ENCODE results near the gene TPBGL. TPM values are rescaled to one million over a fixed set of nuclear protein-coding genes. Genes with fewer than 3 reads are reported as not detected.

Gene TPBGL
- total RNA-seq, 1 experiment from 2014 or later: 0.41 TPM

DNA sequence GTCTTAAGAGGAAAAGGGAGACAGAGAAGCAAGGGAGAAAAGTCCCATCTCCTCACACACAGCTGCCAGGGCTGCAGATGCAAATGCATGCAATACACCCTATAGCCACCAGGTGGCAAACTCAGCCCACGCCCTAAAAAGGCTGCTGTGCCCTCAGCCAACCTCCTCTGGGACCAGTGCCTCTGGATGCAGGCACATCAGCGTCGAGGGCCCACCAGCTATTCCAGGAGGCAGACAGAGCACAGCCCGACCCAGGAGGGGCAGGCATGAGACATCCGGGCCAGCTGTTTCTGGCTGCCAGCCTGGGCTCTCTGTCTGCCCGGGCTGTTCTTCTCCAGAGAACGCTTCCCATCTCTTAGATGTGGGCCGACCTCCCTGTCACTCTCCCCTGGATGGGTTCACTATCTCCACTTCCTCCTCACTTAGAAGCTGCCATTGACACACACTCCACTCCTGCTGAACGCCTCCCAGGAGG lies 39.7 kb downstream of the TPBGL start:
- peak; percentile 85 for DNase-seq (ENCODE audit: low spot score)
- intact Hi-C loops (cut with micrococcal nuclease; ENCODE audit: unreplicated experiment): loop anchor here (1.0 to 2.0 kb wide), 2 partner anchors 104 to 253 kb away; no protein-coding TSS in a partner anchor
- Histone ChIP-seq H3K27me3 (replicated peaks; ENCODE audit: insufficient read depth, low read depth, low read length, poor library complexity) (no peaks in the 10 kb centered on the region), H3K36me3 (ENCODE audit: insufficient read depth, low read length, poor library complexity, severe bottlenecking) (peaks cover 2% of the 10 kb centered on the region), H3K4me1 (ENCODE audit: insufficient read depth, low read length, poor library complexity, severe bottlenecking) (no peaks in the 10 kb centered on the region), H3K27ac (ENCODE audit: low read depth, low read length, poor library complexity, severe bottlenecking) (no peak overlapping the region), H3K9me3 (ENCODE audit: low read depth, low read length, poor library complexity, severe bottlenecking) (no peaks in the 10 kb centered on the region), H3K4me3 (ENCODE audit: low read depth, low read length, poor library complexity, severe bottlenecking) (no peak overlapping the region)
- ChIA-PET POLR2A (ENCODE audit: low non-redundant PET) (no interaction called here), CTCF (interaction anchor here (0.6 to 1.9 kb wide), 9 partner anchors 9 to 246 kb away, joined by 3 to 11 read pairs (median 5); partner anchors contain the start of gene GDPD5)
- no peak for TF ChIP-seq EZH2 (IDR thresholded peaks at IDR 0.05; ENCODE audit: borderline replicate concordance, low read depth, low read length, poor library complexity, severe bottlenecking)
- peak; percentile 98 for TF ChIP-seq CTCF (conservative IDR thresholded peaks at IDR 0.05; ENCODE audit: low read depth, low read length)
- no TSS peak for BruUV-seq (replicated peaks)

DNA sequence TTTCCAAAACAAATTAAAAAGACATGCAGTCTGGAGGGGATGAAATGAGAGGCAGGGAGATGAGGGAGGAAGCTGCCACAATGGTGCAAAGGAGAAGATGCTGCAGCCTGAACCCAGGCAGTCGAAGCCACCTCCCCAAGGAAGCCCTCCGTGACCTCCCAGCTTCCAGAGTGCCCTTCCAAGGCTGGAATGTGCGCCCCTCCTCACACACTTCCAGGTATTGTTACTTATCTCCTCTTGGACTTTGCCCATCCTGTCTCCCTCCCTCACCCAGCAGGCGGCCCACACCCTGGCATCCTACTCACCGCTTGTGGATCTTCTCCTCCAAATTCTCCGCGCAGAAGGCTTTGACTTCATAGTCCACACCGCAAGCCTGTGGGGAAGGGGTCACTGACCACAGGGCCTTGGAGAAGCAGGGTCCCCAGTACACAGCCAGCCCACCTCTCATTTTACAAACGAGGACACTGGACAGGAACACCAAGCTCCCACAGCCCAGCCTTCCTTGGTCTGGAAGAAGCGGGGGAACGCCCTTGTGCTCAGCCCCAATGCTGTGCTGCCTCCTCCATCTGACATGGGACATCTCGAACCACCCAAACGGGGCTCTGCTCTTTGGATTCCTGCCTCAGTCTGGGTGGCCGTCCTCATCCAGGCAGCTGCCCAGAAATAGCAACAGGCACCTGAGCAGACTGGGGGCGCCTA lies 40.3 kb downstream of the TPBGL start:
- Histone ChIP-seq H3K9me3 (ENCODE audit: low read depth, low read length, poor library complexity, severe bottlenecking) (no peaks in the 10 kb centered on the region), H3K36me3 (ENCODE audit: insufficient read depth, low read length, poor library complexity, severe bottlenecking) (peaks cover 2% of the 10 kb centered on the region), H3K27me3 (replicated peaks; ENCODE audit: insufficient read depth, low read depth, low read length, poor library complexity) (no peaks in the 10 kb centered on the region), H3K4me1 (ENCODE audit: insufficient read depth, low read length, poor library complexity, severe bottlenecking) (no peaks in the 10 kb centered on the region), H3K27ac (ENCODE audit: low read depth, low read length, poor library complexity, severe bottlenecking) (no peak overlapping the region), H3K4me3 (ENCODE audit: low read depth, low read length, poor library complexity, severe bottlenecking) (no peak overlapping the region)
- intact Hi-C loops (cut with micrococcal nuclease; ENCODE audit: unreplicated experiment): loop anchor here (1.0 to 2.0 kb wide), 2 partner anchors 103 to 252 kb away; no protein-coding TSS in a partner anchor
- no peak for DNase-seq (ENCODE audit: low spot score)
- TF ChIP-seq CTCF (conservative IDR thresholded peaks at IDR 0.05; ENCODE audit: low read depth, low read length) (no peak), EZH2 (IDR thresholded peaks at IDR 0.05; ENCODE audit: borderline replicate concordance, low read depth, low read length, poor library complexity, severe bottlenecking) (no peak)
- ChIA-PET POLR2A (ENCODE audit: low non-redundant PET) (no interaction called here), CTCF (interaction anchor here (1.0 to 1.9 kb wide), 6 partner anchors 10 to 245 kb away, joined by 3 to 11 read pairs (median 6); partner anchors contain the start of gene GDPD5)
- no TSS peak for BruUV-seq (replicated peaks)

DNA sequence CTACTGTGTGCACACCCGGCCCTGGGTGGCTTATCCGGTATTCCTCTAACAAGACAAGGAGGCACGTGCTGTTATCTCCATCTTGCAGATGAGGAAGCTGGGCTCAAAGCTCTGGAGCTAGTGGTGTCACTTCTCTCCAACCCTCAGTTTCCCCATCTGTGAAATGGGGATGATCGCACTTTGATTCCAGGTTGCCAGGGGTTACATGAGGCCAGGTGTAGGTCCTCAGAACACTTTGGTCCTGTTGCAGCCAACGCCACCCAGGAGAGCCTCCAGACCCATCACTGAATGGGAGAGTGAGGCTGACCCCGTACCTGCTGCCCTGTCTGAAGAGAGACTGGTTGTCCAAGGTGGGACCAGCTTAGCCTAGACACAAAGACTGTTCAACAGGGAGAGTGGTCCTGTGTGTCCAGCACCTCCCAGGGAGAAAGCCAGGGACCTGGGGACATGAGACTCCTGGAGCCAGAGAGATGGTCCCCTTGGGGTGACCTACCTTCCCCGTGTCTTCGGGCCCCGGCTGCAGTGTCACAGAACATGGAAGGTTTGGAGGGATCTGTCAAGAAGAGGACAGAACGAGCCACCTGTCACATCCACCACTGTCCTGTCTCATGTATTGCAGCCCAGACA lies 41.0 kb downstream of the TPBGL start:
- BruUV-seq (replicated peaks): no TSS peak
- Histone ChIP-seq H3K36me3 (ENCODE audit: insufficient read depth, low read length, poor library complexity, severe bottlenecking) (peaks cover 2% of the 10 kb centered on the region), H3K27me3 (replicated peaks; ENCODE audit: insufficient read depth, low read depth, low read length, poor library complexity) (no peaks in the 10 kb centered on the region), H3K4me1 (ENCODE audit: insufficient read depth, low read length, poor library complexity, severe bottlenecking) (no peaks in the 10 kb centered on the region), H3K9me3 (ENCODE audit: low read depth, low read length, poor library complexity, severe bottlenecking) (no peaks in the 10 kb centered on the region), H3K4me3 (ENCODE audit: low read depth, low read length, poor library complexity, severe bottlenecking) (no peak overlapping the region), H3K27ac (ENCODE audit: low read depth, low read length, poor library complexity, severe bottlenecking) (no peak overlapping the region)
- TF ChIP-seq CTCF (conservative IDR thresholded peaks at IDR 0.05; ENCODE audit: low read depth, low read length) (no peak), EZH2 (IDR thresholded peaks at IDR 0.05; ENCODE audit: borderline replicate concordance, low read depth, low read length, poor library complexity, severe bottlenecking) (no peak)
- intact Hi-C loops (cut with micrococcal nuclease; ENCODE audit: unreplicated experiment): loop anchor here (2.0 kb wide), 1 partner anchor 251 kb away; no protein-coding TSS in a partner anchor
- ChIA-PET POLR2A (ENCODE audit: low non-redundant PET) (no interaction called here), CTCF (interaction anchor here (0.9 kb wide), 1 partner anchor 104 kb away, joined by 3 read pairs; no protein-coding TSS in a partner anchor)
- DNase-seq (ENCODE audit: low spot score): no peak
